DMS79 treated with DMSO at 0.1 percent for 48 hours (cell line): Measurements from ENCODE around the gene SYT3.

Experiments used
- DNase-seq: peaks from one replicate; lab custom pipeline; 2025; lab: John Stamatoyannopoulos, UW

Gene SYT3, protein sequence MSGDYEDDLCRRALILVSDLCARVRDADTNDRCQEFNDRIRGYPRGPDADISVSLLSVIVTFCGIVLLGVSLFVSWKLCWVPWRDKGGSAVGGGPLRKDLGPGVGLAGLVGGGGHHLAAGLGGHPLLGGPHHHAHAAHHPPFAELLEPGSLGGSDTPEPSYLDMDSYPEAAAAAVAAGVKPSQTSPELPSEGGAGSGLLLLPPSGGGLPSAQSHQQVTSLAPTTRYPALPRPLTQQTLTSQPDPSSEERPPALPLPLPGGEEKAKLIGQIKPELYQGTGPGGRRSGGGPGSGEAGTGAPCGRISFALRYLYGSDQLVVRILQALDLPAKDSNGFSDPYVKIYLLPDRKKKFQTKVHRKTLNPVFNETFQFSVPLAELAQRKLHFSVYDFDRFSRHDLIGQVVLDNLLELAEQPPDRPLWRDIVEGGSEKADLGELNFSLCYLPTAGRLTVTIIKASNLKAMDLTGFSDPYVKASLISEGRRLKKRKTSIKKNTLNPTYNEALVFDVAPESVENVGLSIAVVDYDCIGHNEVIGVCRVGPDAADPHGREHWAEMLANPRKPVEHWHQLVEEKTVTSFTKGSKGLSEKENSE

DNA sequence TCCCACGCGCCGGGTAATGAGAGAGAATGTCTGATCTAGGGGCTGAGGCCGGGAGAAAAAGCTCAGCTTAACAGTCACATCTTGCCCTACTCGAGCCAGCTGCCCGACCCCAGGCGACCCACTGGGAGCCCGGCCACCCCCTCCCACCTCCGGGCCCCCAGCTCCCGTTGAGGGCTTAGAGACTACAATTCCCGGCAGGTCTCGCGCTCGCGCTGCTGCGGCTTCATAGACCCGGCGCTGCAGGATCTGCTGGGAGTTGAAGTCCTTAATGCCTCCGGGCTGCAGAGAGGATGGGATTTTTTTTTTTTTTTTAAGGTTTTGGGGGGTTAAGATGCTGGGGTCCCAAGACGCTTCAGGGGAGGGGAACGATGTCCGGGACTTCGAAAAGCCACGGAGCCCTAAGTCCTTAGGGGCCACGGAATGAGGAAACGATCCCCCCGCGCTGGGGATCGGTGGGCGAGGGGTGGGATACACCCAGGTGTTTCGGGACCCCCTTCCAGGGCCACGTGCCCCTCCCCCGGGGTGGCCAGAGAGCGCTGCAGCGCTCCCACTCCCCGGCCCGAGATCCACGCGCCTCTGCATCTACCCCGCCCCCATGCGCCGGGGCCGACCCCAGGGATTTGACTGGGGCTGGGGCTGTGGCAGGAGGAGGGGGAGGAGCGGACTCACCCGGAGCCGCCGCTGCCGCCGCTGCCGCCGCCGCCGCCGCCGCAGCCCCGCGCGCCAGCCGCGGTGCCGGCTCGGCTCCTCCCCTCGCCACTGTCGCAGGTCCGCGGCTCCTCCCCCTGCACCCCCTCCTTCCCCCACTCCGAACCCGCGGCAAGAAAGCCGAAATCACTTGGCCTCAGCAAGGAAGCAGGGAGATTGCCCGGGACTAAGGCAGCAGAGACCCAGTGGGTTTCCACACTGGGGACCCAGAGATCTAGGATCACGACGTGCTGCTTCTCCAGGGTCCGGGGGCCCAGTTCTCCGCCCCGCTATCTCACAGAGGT, at the start of gene SYT3:
Gene SYT3 (minus strand): TSS at position 761 of the 992 bp plus-strand sequence. CDS start 2,470 bp downstream, outside the sequence.
- DNase-seq: peak; percentile 63

DNA sequence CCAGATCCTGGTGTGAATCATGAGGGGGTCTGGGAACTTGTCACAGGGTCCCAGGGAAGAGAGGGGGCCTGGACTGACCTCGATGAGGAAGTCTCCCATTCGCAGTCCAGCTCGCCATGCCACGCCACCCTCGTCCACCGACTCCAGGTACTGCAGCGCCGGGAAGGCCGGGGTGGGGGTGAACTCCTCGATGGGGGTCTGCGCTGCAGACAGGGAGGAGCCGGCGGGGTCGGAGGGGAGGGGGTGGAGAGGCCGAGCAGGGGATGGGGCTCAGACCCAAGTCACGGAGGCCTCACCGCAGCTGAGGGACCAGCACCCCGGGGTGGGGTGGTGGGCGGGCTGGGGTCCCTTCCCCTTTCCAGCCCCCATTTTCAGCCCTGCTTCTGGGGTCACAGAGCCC, 49.1 kb upstream of the SYT3 start:
- DNase-seq: no peak

DNA sequence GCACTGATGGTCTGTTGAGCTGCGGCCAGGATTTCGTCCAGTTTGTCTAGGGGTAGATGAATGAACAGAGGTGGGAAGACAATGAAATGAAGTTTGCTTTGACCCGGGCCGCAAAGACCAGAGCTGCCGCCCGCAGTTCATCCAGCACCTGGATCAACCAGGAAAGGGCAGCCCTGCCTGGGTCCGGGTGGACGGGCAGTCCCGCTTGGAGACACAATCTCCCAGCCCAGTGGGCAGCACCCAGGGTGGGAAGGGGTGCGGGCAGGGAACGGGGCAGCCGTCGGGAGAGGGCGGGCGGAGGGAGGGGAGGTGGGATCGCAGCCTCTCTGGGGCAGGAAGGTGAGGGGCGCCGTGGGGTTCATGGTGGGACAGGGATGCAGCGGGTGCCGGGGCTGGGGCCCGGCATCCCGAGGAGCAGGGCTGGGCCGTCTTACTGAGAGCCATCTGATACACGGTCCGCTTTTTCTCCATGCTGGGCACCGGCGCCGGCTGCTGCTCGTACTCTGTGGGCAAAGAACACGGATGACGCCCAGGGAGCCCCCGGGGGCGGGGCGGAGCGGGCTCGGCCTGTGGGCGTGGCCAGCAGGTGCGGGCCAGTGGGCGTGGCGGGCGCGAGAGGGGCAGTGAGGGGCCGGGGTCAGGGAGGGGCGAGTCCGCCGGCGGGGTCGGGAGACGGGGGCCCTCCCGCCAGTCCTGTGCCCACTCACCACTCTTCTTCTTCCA, 46.8 kb upstream of the SYT3 start:
- no peak for DNase-seq

DNA sequence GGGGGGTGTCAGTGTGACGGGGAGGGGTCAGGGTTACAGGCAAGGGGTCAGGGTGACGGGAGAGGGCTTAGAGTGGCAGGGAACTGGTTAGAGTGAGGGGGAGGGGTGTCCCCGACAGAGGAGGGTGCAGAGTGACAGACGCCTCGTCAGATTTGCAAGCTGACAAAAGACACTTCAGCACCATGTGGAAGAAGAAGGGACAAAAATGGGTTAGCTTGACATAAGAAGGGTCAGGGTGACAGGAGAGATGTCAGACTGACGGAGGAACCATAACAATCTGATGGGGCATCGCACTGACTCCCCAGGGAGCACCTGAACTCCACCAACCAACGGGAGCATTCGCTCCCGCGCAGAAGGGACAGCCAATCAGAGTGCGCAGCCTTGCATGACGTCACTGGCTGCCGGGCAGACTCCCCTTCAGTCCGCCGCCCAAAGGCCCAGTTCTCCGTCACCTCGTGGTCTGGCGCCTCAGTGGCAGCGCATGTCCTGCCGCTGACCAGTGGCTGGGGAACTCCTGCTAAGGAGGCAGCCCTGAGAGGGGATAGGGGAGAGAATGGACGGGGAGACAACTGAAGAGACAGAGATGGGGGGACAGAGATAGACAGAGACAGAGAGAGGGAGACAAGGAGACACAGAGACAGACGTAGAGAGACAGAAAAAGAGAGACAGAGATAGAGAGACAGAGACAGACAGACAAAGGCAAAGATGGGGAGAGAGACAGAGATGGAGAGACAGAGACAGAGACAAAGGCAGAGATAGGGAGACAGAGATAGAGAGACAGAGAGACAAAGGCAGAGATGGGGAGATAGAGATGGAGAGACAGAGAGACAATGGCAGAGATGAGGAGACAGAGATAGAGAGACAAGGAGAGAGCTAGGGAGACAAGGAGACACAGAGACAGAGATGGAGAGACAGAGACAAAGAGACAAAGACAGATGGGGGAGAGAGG, 39.8 kb upstream of the SYT3 start:
- DNase-seq: no peak

DNA sequence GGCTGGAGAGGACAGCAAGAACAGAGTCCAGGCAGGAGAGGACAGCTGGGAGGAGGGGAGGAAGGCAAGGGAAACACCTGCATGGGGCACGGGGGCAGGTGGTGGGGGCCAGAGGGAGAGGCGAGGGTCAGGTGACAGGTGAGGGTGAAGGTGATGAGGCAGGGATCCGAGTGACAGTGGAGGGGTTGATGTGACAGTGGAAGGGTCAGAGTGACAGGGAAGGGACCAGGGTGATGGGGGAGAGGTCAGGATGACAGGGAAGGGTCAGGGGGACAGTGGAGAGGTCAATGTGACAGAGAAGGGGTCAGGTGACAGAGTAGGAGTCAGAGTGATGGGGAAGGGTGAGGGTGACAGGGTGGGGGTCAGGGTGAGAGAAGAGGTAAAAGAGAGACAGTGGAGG, 38.6 kb upstream of the SYT3 start:
- no peak for DNase-seq

DNA sequence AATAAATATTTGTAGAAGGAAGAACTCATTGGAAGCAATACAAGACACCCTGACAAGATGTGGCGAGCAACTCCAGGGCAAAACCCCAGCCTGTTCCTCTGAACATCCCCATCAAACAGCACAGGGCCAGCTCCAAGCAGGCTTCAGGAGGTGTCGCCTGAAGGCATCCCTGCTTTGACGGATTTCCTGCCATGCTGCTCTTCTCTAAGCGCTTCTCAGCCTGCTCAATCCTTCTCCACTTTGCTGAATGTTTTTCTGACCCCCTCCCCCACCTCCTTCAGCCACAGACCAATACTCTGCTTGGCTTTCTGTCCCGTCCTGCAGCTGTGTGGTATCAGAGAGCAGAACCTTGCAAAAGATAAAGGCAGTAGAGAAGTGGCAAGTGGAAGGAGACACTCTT, 38.0 kb upstream of the SYT3 start:
- DNase-seq: no peak

DNA sequence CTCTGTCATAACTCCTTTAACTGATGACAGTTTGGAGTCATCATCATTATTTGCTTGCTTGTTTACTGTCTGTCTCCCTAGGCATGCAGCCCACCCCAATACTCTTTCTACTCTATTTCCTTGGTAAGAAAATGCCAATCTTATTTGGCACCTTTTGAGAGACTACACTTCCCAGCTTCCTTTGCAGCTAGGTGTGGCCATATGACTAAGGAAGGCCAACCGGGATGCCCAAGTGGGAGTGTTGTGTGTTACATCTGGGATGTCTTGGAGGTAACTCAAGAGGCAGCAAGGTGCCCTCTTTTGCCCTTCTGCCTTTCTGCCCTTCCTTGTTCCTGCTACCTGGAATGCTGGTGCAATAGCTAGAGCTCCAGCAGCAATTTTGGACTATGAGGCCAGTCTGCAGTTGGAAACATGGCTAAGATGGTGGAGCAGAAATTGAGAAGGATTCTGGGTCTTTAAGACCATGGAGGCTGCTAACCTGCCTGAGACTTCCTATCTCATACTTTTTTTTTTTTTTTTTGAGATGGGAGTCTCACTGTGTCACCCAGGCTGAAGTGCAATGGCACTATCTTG, 37.0 kb upstream of the SYT3 start:
- DNase-seq: no peak

DNA sequence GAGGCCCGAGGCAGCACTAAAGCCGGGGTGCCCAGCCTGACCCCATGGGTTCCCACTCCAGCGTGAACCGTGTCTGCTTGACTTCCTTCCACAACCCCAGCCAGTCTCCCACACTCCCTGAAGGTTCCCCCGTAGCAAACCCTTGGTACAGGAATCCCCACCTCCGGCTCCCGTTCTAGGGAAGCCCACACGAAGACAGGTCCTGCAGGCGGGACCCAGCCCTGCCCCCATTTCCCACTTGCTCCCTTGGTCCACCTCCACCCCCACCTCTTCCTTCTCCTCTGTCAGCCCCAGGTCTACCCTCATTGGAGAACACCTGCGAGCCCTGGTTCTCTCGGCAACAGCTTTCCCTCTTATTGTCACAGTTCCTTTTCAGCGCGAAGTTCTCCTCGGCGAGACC, 33.4 kb upstream of the SYT3 start:
- no peak for DNase-seq

DNA sequence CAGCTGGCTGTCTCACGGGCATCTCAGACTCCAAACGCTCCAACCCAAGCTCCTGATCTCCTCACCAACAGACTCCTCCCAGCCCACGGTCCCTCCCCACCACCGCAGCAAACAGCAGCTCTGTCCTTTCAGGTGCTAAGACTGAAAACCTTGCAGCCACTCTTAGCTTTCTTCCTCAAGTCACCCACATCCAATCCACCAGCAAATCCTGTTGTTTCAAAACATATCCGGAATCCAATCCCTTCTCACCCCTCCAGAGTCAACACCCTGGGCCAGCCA, 30.4 kb upstream of the SYT3 start:
- no peak for DNase-seq

DNA sequence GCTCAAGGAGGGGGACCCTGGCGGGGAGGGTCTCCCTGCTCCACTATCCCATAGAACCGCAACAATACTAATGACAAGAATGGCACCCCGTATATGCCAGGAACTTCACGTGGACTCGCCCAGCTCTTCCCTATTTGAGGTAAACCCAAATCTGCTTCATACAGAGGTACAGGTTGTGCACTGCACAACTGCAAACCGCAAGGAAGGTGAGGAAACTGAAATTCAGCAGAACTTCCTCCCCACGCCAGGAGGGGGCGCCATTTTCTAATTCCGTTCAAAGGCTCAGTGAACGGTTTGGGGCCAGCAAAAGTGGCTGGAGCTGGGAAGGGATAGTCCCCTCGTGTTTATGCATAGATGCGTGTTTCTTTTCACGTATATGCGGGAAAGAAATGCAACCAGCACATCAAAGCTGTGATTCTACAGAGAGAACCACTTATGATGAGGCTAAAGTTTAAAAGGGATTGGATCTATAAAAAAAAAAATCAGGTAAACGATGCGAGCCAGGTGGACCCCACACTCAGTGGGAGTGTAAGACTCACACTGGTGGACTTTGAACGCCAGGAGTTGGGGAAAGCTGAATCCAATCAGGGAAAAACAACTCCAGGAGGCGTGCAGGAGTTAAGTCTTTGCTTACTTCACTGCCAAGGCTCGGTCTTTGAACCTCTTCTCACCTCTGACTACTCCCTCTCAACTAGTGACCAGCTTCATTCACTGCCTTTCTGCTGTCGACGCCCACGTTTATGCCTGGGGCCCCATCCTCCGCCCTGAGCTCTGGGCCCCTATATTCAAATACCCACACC, 29.8 kb upstream of the SYT3 start:
- DNase-seq: peak; percentile 9

DNA sequence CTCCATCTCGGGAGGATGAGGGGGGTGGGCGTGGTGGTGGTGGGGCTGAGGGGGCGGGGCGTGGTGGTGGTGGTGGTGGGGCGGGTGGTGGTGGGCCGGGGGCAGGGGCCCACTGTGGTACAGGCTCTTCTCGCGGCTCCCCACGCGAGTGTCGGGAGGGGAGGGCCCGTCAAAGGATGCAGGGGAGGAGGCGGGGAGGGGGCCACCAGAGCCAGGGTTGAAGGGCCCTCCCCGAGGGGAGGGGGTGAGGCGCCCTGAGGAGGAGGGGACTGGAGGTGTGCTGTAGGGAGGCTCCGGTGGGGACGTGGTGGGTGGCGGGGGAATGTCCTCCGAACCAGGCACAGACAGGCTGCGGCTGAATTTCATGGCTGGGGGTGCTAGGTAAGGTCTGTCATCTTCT, 29.2 kb upstream of the SYT3 start:
- no peak for DNase-seq

DNA sequence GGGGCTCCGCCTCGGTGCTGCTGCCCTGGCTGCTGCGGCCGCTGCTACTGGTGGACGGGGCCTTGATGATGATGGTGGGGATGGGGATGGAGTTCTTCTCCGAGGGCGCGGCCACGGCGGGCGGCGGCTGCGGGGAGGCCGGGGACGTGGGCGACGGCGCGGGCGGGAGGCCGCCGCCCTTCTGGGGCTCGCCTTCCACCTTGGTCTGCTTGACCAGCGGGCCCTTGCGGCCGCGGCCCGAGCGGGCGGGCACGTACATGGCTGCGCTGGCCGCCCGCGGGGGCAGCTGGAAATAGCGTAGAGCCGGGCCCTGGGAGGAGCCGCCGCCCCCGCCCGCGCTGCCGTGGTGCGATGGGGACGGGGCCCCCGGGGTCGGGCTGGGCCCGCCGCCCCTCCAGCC, 28.7 kb upstream of the SYT3 start:
- DNase-seq: no peak

DNA sequence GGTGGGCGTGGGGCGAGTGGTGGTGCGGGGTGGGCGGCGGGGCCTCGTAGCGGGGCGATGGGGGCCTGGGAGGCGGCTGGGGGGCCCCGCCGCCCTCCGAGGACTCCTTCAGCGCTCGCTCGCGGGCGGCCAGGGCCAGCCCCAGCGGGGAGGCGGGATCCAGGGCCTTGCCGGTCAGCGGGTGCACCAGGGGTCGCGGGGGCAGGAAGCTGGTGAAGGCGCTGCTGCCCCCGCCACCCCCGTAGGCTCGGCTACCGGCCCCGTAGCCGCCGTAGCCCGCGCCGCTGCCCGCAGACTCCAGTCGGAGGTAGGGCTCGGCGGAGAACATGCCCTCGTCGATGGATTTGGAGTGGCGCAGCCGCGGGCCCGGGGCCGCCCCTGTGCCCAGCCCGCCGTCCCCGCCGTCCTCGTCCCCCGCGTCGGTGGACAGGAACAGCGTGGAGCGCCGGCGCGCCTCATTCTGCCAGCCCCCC, 28.1 kb upstream of the SYT3 start:
- DNase-seq: no peak

DNA sequence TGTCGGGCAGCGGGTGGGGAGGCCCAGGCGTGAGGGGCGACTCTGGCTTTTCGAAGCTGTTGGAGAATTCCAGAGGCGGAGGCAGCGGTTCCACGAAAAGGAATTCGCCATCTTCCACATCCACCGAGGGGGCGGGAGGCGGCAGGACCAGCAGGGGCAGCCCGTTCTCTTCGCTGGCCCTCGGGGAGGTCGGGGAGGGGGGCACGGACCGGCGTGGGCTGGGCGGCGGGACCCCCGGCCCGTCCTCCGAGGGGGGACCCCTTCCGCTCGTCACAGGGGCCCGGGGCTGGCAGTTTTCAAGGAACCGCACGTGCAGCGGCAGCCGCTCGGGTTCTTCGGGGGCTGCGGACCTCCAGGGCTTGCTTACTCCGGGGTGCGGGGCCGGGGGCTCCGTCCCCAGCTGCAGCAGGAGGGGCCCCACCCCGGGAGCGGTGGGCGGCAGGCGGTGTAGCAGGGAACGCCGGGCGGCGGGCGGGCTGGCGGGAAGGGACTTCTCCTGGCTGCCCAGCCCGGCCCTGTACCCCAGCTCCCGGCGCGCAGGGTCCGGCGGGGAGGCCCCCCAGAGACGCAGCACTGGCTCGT, 27.6 kb upstream of the SYT3 start:
- no peak for DNase-seq

DNA sequence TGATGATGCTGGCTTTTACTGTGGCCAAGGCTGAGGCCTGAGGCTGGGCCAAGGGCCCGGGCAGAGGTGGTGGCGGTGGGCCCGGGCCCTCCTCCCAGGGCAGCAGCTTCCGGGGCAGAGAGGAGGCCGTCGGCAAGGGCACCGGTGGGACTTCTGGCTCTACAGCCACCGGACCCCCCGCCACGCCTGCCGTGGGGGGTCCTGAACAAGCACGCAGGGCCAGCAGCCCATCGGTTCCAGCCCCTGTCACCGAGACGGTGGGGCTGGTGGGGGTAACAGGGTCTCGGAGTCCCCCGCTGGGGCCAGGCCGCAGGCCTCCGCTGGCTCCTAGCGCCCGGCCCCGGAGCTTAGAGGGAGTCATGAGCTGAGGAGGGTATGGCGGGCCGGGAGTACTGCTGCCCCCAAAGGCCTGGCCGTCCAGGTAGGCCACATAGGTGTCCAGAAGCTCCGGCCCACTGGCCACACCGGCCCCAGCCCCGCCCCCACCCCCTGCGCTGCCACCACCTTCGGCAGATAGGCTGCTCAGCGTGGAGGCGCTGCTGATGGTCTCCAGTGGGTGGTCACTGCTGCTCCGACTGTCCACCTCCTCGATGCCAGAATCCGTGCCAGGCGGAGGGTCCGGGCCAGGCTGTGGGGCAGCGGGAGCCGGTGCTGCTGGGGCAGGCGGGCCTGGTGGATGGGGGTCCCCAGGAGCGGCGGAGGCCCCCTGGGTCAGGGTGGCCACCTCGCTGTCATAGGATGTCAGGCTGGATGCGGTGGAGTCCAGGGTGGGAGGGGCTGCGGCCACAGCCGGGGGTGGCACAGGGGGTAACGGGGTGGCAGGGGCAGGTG, 26.9 kb upstream of the SYT3 start:
- DNase-seq: no peak

DNA sequence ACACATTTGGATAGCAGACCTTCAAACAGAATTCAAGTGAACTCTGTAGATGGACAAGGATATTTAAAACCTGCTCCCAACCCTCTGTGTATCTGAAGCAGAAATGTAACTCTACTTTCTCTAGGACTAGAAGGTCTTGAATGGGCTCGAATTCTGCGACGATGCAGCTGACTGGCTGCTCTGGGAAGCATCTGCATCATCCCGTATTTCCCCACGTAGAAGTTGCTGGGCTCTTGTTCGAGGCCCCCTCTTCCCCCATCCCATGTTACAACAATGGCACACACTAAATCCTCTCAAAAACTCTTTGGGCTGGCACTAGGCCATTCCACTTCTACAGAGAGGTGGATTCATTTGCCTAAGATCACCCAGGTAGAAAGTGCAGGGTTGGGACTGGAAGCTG, 24.5 kb upstream of the SYT3 start:
- DNase-seq: no peak

DNA sequence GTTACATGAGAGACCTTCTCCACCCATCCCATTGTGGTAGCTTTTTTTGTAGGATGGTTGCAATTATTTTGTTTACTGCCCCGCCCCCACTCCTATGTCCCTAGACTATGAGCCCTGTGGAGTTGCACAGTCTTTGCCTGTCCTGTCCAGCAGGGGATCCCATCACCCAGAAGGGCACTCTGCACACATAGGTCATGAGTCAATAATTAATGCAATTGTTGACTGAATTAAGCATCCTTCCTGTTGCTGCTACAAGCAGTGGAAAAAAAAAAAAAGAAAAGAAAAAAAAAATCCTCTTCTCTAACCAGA, 23.8 kb upstream of the SYT3 start:
- peak; percentile 10 for DNase-seq

DNA sequence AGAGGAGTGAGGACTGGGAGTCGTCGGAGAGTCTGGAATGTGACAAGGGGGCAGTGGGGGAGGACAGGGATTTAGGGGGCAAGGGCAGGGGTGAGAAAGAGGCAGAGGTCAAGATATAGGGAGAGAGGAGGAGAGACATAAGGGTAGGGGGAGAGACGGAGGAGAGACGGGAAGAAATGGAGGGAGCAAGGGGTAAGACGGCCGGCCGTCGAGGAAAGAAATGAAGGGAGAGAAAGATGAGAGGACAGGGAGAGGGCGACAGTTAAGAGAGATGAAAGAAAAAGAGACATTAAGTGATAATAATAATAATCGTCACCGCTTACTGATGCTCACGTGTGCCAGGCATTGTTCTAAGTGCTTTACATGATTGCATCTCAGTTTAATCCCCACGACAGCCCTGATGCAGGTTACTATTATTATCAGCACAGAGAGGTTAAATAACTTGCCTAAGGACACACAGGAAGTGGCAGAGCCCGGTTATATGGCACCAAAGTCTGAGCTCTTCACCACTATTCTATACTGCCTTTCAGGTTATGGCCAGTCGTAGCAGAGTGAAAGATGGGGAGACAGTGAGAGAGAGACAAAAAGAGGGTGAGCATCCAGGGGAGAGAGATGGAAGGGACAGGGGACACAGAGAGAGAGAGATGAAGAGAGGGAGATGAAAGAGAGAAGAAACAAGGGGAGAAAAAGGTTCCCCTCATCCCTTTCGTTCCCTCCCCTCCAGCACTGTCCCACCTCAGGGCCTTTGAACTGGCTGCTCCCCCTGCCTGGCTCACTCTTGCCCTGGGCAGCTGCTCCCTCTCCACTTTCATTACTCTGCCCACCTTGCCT, 23.2 kb upstream of the SYT3 start:
- no peak for DNase-seq
